HG03442 (cell line): ENCODE measurements around the gene ELK1.
"Not testable (repeated sequence)": the region's sequence is repeated elsewhere in the genome, so short reads cannot be mapped to it uniquely, and the experiment has no call there.

Experiments
- ATAC-seq: cut with Tn5 transposase; IDR thresholded peaks from one replicate; pipeline ENCODE4 v1.9.1; 2021; ENCODE audit warnings: mild to moderate bottlenecking, moderate library complexity; ENCODE audit not compliant: unreplicated experiment

Gene ELK1, protein sequence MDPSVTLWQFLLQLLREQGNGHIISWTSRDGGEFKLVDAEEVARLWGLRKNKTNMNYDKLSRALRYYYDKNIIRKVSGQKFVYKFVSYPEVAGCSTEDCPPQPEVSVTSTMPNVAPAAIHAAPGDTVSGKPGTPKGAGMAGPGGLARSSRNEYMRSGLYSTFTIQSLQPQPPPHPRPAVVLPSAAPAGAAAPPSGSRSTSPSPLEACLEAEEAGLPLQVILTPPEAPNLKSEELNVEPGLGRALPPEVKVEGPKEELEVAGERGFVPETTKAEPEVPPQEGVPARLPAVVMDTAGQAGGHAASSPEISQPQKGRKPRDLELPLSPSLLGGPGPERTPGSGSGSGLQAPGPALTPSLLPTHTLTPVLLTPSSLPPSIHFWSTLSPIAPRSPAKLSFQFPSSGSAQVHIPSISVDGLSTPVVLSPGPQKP

GRCh38 chrX:47650164-47651042 is at the start of gene ELK1:
TSS of gene ELK1 (minus strand) at chrX:47650563. CDS start at chrX:47641441, 9,122 bp downstream.
- peak; percentile 79 for ATAC-seq

DNA sequence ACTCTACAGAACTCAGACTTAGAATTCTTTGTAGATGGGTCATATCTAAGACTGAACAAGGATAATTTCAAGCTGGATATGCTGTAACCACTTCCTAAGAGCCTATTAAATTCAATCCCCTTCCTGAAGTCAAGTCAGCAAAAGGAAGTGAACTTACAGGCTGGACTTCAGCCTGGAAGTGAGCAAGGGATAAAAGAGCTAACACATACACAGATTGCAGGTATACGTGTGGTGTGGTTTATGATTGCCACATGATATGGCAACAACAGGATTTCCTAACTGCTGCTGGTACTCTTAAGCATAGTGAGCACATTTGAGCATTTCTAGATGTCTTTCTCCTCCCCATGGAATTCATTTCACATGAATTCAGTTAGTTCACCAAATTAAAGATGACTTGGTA is 46.8 kb upstream of the ELK1 start:
- ATAC-seq: no peak

DNA sequence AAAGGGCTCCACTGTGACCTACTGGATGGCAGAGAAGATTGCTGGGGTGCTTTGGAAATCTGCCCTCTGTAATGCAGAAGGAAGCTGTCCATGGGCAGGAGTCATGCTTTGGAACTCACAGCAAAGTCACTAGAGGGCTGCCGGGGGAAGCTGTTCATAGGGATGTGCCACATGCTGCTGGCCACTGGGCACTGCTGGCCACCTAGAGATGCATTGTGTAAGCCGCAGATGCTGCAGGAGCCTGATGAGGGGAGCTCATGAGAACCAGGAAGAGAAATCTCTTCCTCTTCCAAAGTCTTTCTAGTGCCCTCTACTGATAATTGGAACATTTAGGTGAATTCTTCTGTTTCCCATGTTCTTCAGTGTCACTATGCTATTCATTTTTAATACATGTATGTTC is 39.8 kb upstream of the ELK1 start:
- no peak for ATAC-seq

- no peak for ATAC-seq
These were observed 36.9 kb upstream of the ELK1 start for GRCh38 chrX:47687263-47687662.

DNA sequence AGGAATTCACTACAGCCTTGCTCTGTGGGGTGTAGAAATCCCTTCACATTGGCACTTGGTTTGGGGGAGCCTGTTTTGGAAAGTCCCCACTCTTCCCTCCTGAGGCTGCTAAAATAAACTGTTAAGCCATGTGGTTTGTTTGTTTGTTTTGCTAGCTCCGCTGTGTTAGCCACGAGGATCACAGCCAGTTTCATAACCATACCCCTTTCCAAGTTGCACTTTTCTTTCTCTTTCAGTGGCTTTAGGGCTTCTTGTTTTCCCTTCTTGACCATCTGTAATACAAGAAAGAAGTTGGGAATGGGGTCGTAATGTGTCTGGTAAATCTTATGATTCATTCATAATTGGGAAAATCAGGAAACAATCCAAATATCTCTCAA is 33.5 kb upstream of the ELK1 start:
- no peak for ATAC-seq

DNA sequence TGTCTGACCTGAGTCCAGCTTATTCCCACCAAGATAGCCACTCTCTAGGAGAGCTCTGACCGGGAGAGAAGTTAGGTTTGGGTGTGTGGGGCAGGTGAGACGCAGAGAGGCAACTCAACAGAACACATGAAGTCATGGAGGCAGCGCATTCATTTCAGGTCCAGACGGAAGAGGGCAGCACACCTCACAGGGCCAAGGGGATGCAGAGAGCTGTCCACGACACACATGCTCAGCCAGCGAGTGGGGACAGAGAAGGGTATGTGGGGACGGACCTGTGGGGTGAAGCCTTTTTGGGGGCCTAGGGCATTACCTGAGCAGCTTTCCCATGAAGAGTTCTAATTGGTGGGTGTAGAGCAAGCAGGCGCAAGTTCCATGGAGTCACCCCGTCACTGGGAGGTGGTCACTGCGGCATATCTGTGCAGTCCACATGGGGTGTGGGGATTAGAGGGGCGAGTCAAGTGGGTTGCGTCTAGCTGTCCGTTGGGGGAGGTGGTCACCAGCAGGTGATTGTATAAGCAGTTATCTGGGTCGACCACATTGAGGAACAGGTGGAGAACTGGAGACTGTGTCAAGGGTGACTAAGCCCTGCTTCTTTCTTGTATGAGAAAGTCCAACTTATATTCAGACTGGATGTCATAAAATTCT is 32.9 kb upstream of the ELK1 start:
- no peak for ATAC-seq

DNA sequence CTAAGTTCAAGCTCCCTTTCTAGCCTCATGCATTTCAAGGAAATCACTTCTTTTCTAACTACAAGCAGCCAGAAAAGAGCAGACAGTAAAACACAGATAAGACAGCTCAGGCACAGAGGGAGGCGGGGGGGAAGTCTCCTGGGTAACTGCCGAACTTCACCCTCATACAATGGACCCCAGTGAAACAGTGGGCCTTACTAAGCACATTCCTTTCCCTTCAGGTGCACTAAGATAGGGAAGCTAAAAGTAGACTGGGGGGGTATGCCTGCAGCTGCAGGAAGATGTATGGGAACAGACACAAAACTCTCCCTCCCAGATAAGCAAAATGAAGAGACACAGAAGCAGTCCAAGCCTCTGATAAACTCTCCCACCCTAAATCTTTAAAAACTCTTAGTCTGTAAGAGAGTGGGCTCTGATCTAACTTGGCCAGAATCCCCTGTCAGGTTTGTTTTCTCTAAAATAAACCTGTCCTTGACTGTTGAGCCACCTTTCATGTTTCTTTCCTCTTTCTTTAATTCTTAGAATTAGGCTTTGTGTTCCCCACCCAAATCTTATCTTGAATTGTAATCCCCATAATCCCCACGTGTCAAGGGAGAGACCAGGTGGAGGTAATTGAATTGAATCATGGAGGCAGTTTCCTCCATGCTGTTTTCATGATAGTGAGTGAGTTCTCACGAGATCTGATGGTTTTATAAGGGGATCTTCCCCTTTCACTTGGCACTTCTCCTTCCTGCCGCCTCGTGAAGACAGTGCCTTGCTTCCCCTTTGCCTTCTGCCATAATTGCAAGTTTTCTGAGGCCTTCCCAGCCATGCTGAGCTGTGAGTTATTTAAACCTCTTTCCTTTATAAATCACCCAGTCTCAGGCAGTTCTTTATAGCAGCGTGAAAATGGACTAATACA is 25.8 kb upstream of the ELK1 start:
- ATAC-seq: not testable (repeated sequence)

- no peak for ATAC-seq
These were observed 24.4 kb upstream of the ELK1 start for GRCh38 chrX:47674776-47675175.

GRCh38 chrX:47665797-47666196 is 15.4 kb upstream of the ELK1 start:
- not testable (repeated sequence) for ATAC-seq

DNA sequence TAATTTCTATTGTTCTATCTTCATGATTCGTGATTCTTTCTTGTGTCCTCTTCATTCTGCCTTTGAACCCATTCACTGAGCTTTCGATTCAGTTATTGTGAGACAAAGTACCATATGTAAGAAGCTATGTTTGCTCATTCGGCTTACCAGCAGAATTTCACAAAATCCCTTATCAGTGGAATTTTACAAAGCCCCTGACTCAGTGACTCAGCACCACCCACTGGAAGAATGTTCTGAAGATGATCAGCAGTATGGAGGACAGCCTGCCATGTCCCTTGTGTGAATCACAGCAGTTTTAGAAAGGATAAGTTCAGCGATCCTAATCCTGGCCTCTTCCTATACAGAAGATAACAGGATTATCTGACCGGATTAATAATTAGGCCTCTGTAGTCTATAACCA is 14.4 kb upstream of the ELK1 start:
- no peak for ATAC-seq

GRCh38 chrX:47662144-47662657 is 11.8 kb upstream of the ELK1 start:
- no peak for ATAC-seq

DNA sequence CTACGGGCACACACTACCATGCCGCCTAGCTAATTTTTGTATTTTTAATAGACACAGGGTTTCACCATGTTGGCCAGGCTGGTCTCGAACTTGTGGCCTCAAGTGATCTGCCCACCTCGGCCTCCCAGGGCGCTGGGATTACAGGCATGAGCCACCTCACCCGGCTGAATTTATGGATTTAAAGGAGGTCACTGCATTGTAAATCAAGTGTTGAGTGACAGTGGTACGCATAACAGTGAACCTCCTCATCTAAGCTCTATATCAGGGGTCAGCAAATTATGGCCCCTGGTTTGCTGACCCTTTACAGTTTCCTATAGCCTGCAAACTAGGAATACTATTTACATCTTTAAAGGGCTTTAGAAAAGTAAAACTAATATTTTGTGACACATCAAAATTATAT is 11.2 kb upstream of the ELK1 start:
- no peak for ATAC-seq

GRCh38 chrX:47659421-47659726 is 9.0 kb upstream of the ELK1 start:
- no peak for ATAC-seq

GRCh38 chrX:47658684-47659420 is 8.5 kb upstream of the ELK1 start, which contains the start of gene UXT:
TSS of gene UXT (minus strand) at chrX:47659180. CDS start at chrX:47658927, 253 bp downstream.
- peak; percentile 80 for ATAC-seq

GRCh38 chrX:47658301-47658683 is 7.9 kb upstream of the ELK1 start:
- ATAC-seq: no peak

DNA sequence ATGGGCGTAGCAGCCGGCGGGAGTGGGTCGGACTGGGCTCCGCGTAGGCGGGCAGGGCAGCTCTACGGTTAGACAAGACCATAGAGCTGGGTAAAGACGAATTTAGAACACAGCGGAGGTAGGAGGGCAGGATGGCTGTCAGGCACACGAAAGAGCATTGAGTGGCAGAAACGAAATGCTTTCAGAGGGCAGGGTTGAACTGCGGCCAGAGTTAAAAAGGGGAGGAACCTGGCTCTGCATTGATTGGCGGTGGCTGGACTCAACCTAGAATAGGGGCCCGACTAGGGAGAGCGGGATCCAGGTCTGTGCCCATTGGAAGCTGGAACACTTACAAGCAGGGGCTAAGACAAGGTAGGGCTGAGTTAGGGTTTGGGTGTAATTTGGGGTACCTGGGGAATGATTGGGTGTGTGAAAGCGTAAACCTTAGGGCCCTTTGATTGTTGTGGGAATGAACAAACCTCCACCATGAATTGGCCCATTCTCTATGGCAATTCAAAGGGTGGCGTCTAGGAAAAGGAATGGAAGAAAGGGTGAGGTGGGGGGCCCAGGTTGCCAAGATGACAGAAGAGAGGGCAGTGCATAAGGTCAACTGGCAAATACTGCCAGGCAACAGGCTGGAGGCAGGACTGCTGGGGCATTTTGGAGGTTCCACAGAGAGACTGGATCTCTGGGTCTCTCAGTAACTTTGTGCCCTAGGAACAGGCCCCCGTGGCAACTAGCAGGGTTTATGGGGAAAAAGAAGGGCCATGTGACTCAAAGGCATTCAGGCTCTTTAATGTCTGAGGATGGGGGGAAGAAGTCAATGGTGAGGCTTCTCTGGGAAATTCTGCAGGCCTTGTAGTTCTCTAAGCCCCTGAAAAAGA is 911 bp upstream of the ELK1 start:
- ATAC-seq: no peak

- ATAC-seq: no peak
These were observed 591 bp downstream of the ELK1 start for GRCh38 chrX:47649781-47650163.

DNA sequence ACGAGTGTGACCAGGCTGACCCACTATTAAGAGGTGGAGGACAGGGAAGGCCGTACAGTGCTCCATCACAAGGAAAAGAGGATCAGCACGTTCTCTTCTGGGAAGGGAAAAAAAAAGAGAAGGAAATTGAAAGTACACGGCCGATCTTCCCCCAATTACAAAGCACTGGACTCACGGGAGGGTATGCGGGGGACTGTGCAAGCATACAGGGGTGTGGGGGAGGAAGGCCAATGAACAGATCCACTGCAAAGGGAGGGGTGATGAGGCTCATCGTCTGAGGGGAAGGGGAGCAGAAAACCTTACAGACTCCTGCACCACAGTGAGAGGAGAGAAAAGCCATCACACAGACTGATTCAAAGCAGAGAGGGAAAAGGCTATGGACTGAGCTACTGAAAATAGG is 1.1 kb downstream of the ELK1 start:
- no peak for ATAC-seq

- no peak for ATAC-seq
These were observed 2.0 kb downstream of the ELK1 start for GRCh38 chrX:47648376-47648775.
